K562 (cell line): ENCODE data around the gene EFCAB12. TPM values are rescaled to one million over a fixed set of nuclear protein-coding genes. Genes with fewer than 3 reads are reported as not detected.

Experiments used
- ATAC-seq: fragments of 200-7000 bp; cut with Tn5 transposase; 3 replicates; pipeline ENCODE4 v1.9.1; 2020; ENCODE audit warnings: moderate library complexity
- BruUV-seq: library from RNA; stranded (reverse); fragments of 400-500 nt; replicated peaks from 2 replicates; lab custom pipeline; 2021; lab: Mats Ljungman, UMichigan
- CTCF ChIA-PET: fragments of 300-600 bp; formaldehyde crosslinking; extraction: SDS; loops from one replicate; lab custom pipeline; 2021; ENCODE audit warnings: low intra/inter-chr PET ratio; lab: Yijun Ruan, JAX
- POLR2A ChIA-PET: fragments of 300-600, 350-650 bp; sonication (Branson Sonifier 250); formaldehyde crosslinking; extraction: SDS; loops from one replicate; lab custom pipeline; 2021; ENCODE audit warnings: antibody characterized with exemption, inconsistent platforms; lab: Yijun Ruan, JAX
- DNase-seq, 4 experiments: peaks; one replicate each; pipeline versions ENCODE4 v3.0.0 to v3.0.0-alpha.2; 2011 to 2018; ENCODE audit warnings: low spot score in 3 of 4, mixed read lengths in 3 of 4; ENCODE audit errors: extremely low read depth in 1 of 4
- FAIRE-seq: peaks from 2 replicates; lab custom pipeline; 2011; peaks lifted over from hg19 to GRCh38; lab: Jason Lieb, UNC
- H2AFZ ChIP-seq: 2 replicates; pipeline ENCODE4 v1.6.0; 2011; ENCODE audit warnings: low read depth, low read length, control low read depth, inconsistent platforms
- H3K27ac ChIP-seq: fragments of 200-600 bp; 3 replicates; pipeline ENCODE4 v1.8.0; 2011; ENCODE audit warnings: low read depth, mild to moderate bottlenecking, control low read depth, inconsistent platforms, low read length, moderate library complexity, mixed read lengths; ENCODE audit errors: extremely low read depth
- H3K27me3 ChIP-seq, 2 experiments: fragments of 300-600 bp in 1 of 2; 2 replicates in 1 of 2; 3 replicates in 1 of 2; pipeline versions ENCODE4 v1.6.0 to v1.8.0; 2011; ENCODE audit warnings: inconsistent platforms in 2 of 2, low read length in 2 of 2, mild to moderate bottlenecking in 1 of 2, mixed read lengths in 1 of 2, moderate library complexity in 1 of 2; ENCODE audit not compliant: control insufficient read depth in 2 of 2, insufficient read depth in 2 of 2
- H3K36me3 ChIP-seq: fragments of 300-600 bp; 3 replicates; pipeline ENCODE4 v1.8.0; 2011; ENCODE audit warnings: mild to moderate bottlenecking, low read length, inconsistent platforms; ENCODE audit not compliant: control insufficient read depth, insufficient read depth
- H3K4me1 ChIP-seq, 2 experiments: fragments of 200-600 bp in 1 of 2; replicated peaks in 1 of 2; 2 replicates in 1 of 2; 3 replicates in 1 of 2; pipeline versions ENCODE4 v1.5.1 to v1.8.0; 2011; ENCODE audit warnings: inconsistent platforms in 2 of 2, low read length in 2 of 2, mild to moderate bottlenecking in 1 of 2, mixed read lengths in 1 of 2, moderate library complexity in 1 of 2; ENCODE audit not compliant: control insufficient read depth in 2 of 2, insufficient read depth in 2 of 2
- H3K4me2 ChIP-seq: 2 replicates; pipeline ENCODE4 v1.6.1; 2011; ENCODE audit warnings: low read length, control low read depth, inconsistent platforms, mixed read lengths; ENCODE audit not compliant: insufficient read depth
- H3K4me3 ChIP-seq: fragments of 200-600 bp; sonication (generic), shearing (Covaris generic); 2 replicates; pipeline ENCODE4 v1.5.1; 2016; ENCODE audit warnings: control low read depth, inconsistent platforms
- H3K79me2 ChIP-seq: fragments of 200-600 bp; 3 replicates; pipeline ENCODE4 v1.8.0; 2011; ENCODE audit warnings: low read length, inconsistent platforms; ENCODE audit not compliant: control insufficient read depth, insufficient read depth
- H3K9ac ChIP-seq, 2 experiments: 2 replicates each; pipeline versions ENCODE4 v1.6.0 to v1.6.1; 2011; ENCODE audit warnings: low read depth in 2 of 2, low read length in 2 of 2, control low read depth in 1 of 2, inconsistent platforms in 1 of 2, mild to moderate bottlenecking in 1 of 2, mixed read lengths in 1 of 2; ENCODE audit not compliant: insufficient read depth in 1 of 2
- H3K9me1 ChIP-seq: one replicate; pipeline ENCODE4 v1.6.0; 2011; ENCODE audit warnings: inconsistent platforms, mild to moderate bottlenecking, low read length, moderate library complexity; ENCODE audit not compliant: control insufficient read depth, insufficient read depth
- H3K9me3 ChIP-seq: replicated peaks from 2 replicates; pipeline ENCODE4 v1.5.1; 2011; ENCODE audit warnings: low read depth, low read length, inconsistent platforms; ENCODE audit not compliant: control insufficient read depth, insufficient read depth
- H4K20me1 ChIP-seq: replicated peaks from 2 replicates; pipeline ENCODE4 v1.6.1; 2011; ENCODE audit warnings: low read length, inconsistent platforms, mixed read lengths; ENCODE audit not compliant: control insufficient read depth, insufficient read depth
- CCAR2 ChIP-seq: fragments of 200-400 bp; formaldehyde crosslinking; IDR thresholded peaks from 2 replicates; pipeline ENCODE4 v1.6.1; 2017; ENCODE audit warnings: mild to moderate bottlenecking, low read depth, low read length
- CLOCK ChIP-seq: fragments of 250-450 bp; sonication (Bioruptor Pico); IDR thresholded peaks from 2 replicates; pipeline ENCODE4 v1.4.0; 2020; ENCODE audit warnings: mild to moderate bottlenecking, moderate library complexity, borderline replicate concordance
- NFYB ChIP-seq: IDR thresholded peaks from 2 replicates; pipeline ENCODE4 v1.6.1; 2011; ENCODE audit warnings: mild to moderate bottlenecking, moderate library complexity; ENCODE audit not compliant: insufficient read length; ENCODE audit errors: extremely low read depth
- SMAD4 ChIP-seq: fragments of 250-450 bp; sonication (Bioruptor Pico); conservative IDR thresholded peaks from 2 replicates; pipeline ENCODE4 v1.8.0; 2021; ENCODE audit warnings: inconsistent platforms, mild to moderate bottlenecking, moderate library complexity
- ZC3H8 ChIP-seq: fragments of 450-650 bp; IDR thresholded peaks from 2 replicates; pipeline ENCODE4 v1.6.1; 2017
- ZNF445 ChIP-seq: fragments of 250-450 bp; sonication (Bioruptor Pico); IDR thresholded peaks from 2 replicates; pipeline ENCODE4 v1.4.0; 2020; ENCODE audit warnings: low read depth, mild to moderate bottlenecking, moderate library complexity
- in situ Hi-C: fragments of 300-500 bp; cut with MboI; formaldehyde crosslinking; loops from 4 replicates; pipeline ENCODE4 v1.15.0; 2018; ENCODE audit warnings: inconsistent platforms, mixed read lengths
- intact Hi-C: fragments of 100-400 bp; cut with micrococcal nuclease; formaldehyde crosslinking; loops from 2 replicates; pipeline ENCODE4 v1.14.2; 2022
- polyA plus RNA-seq, 8 experiments: library from polyadenylated mRNA; depleted of rRNA in 4 of 8; stranded (reverse) in 5 of 8; unstranded in 3 of 8; fragments of >200 nt; fragmentation: Nextera tagmentation in 2 of 8; fragmentation: Illumina TruSeq in 1 of 8; extraction: Ambion mirVana in 2 of 8; extraction: Trizol in 1 of 8; gene quantifications; 2 replicates each; pipeline versions ENCODE4 v1.2.1 to v1.2.3, GENCODE V29; 2011 to 2014; ENCODE audit warnings: inconsistent platforms in 1 of 8, missing spikeins in 1 of 8
- total RNA-seq, 7 experiments: library from RNA; depleted of rRNA in 6 of 7; stranded (reverse); fragments of >200 nt in 6 of 7; fragmentation: Illumina TruSeq in 2 of 7; extraction: Trizol in 2 of 7; gene quantifications; 2 replicates each; pipeline versions ENCODE4 v1.2.1 to v1.2.3, GENCODE V29; 2011 to 2021; ENCODE audit warnings: low replicate concordance in 1 of 7
- TF ChIP-seq, protein P1 (sequence below): IDR thresholded peaks from 2 replicates; pipeline ENCODE4 v1.6.1; 2011; ENCODE audit warnings: borderline replicate concordance, low read depth, mild to moderate bottlenecking, moderate library complexity, low read length; ENCODE audit not compliant: insufficient read depth, poor library complexity, severe bottlenecking

EFCAB12 gene
- total and polyA plus RNA-seq, 9 of the 15 experiments (the other 6 are each of a cell fraction or from before 2014, with no cell fraction given) = 0.08 to 0.95 (median 0.56) TPM; not detected in 1

DNA sequence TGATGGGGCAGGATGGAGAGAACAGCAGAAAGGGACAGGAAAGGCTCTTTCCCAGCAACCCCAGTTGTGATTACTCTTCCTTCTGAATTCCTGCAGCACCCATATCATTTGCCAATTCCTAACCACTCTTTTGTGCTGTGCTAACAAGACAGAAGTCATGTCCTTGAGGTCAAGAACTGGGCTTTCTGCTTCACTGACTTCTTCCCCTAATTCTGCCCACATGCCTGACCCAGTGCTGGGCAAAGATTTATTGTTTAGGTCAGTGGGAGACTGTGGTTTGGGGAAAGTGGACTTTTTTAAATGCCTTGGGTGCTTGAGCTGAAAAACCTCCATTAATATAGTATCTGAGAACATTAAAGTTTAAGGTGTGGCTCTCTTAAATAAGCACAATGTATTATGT lies 4.2 kb upstream of the EFCAB12 start:
- Histone ChIP-seq H3K9me3 (no peaks in the 10 kb centered on the region), H3K4me2 (no peak overlapping the region), H3K9ac (no peak overlapping the region), H3K27me3 (no peaks in the 10 kb centered on the region), H3K4me1 (peaks cover 14 to 25% of the 10 kb centered on the region in 2 experiments; a peak in 4 of 5 replicates), H3K36me3 (peaks cover 84% of the 10 kb centered on the region), H4K20me1 (no peaks in the 10 kb centered on the region), H2AFZ (no peak overlapping the region), H3K4me3 (no peak overlapping the region), H3K27ac (no peak overlapping the region), H3K9me1 (no peaks in the 10 kb centered on the region), H3K79me2 (peaks cover 40% of the 10 kb centered on the region)
- no peak for TF ChIP-seq CLOCK (CRISPR knock-in tag)
- no peak for TF ChIP-seq NFYB
- no peak for TF ChIP-seq SMAD4 (CRISPR knock-in tag)
- TF ChIP-seq ZC3H8 = no peak
- no peak for TF ChIP-seq CCAR2
- TF ChIP-seq, protein P1, sequence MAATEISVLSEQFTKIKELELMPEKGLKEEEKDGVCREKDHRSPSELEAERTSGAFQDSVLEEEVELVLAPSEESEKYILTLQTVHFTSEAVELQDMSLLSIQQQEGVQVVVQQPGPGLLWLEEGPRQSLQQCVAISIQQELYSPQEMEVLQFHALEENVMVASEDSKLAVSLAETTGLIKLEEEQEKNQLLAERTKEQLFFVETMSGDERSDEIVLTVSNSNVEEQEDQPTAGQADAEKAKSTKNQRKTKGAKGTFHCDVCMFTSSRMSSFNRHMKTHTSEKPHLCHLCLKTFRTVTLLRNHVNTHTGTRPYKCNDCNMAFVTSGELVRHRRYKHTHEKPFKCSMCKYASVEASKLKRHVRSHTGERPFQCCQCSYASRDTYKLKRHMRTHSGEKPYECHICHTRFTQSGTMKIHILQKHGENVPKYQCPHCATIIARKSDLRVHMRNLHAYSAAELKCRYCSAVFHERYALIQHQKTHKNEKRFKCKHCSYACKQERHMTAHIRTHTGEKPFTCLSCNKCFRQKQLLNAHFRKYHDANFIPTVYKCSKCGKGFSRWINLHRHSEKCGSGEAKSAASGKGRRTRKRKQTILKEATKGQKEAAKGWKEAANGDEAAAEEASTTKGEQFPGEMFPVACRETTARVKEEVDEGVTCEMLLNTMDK = no peak
- no peak for TF ChIP-seq ZNF445 (CRISPR knock-in tag)
- no TSS peak for BruUV-seq
- in situ Hi-C loops = no loop called here
- DNase-seq (no peak), FAIRE-seq (no peak), ATAC-seq (no peak)
- intact Hi-C loops = no loop called here
- POLR2A ChIA-PET = no interaction called here
- CTCF ChIA-PET = no interaction called here
